ENCODE measurements around the gene SAMD1.

The SAMD1 gene

DNA sequence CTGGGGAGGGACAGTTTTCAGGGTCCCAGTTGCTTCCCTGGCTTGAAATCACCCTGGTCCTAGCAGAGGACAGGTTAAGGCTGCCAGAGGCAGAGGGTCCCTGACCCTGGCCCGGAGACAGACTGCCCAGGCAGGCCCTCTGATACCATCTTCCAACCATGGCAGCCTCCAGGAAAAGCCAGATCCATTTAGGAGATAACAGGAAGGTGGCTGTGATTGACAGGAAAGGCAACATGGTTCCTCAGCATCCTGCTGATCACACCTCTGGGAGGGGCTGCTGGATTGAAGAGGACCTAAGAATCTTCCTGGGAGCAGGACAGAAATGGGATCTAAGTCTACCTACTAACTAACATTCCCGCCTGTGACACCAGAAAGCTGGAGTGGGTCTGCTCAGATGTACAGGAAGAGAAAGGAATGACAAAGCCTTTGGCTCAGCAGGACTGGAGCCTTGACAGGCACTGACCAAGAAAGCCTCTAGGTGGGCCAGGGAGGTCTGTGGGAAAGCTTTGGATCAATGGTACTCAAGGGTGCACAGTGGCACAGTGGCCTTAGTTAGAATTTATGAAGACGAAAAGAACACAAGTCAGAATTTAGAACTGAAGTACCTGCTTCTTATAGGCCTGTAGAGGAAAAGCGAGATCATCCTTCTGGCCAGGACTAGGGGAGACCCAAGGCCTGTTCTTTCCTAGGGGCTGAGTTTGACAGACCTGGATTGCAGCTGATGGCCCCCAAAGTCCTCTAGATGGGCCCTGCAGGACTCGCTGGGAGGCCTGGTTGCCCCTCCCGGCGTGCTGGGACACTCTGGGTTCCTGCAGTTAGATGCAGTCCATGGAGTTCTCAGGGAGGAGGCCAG is 29.3 kb upstream of the SAMD1 start:
- Histone ChIP-seq H3K4me1 (ENCODE audit: control insufficient read depth, insufficient read depth, low read length) (peaks cover 34% of the 10 kb centered on the region), H3K9ac (ENCODE audit: low read length) (peak overlapping the region; percentile 89), H3K9me3 (ENCODE audit: control insufficient read depth, low read length) (no peaks in the 10 kb centered on the region), H3K36me3 (ENCODE audit: control insufficient read depth, insufficient read depth, low read length, severe bottlenecking) (no peaks in the 10 kb centered on the region), H3K4me3 (ENCODE audit: low read length) (peak overlapping the region; percentile 79), H3K27me3 (replicated peaks; ENCODE audit: control insufficient read depth, insufficient read depth, low read length) (no peaks in the 10 kb centered on the region)
- no peak for DNase-seq (ENCODE audit: low read depth)

DNA sequence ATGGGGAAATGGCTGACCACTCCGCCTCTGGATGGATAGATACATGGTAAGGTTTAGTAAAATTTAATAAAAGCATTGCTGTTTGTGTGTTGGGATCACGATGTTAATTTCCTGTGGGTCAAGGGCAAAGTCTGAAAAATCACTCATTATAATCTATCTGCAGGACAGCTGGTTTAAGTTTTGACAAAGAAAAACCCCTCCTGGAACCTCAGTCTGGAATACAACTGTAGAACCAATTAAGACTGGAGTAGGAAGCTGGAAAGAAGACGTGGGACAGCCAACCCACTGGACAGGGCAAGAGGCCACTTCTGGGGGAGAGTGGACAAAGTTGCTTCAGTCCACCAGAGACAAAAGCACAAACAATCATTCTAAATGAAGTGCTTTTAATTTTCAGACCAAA is 28.6 kb upstream of the SAMD1 start:
- Histone ChIP-seq H3K4me3 (ENCODE audit: low read length) (peak overlapping the region; percentile 79), H3K9me3 (ENCODE audit: control insufficient read depth, low read length) (no peaks in the 10 kb centered on the region), H3K36me3 (ENCODE audit: control insufficient read depth, insufficient read depth, low read length, severe bottlenecking) (no peaks in the 10 kb centered on the region), H3K4me1 (ENCODE audit: control insufficient read depth, insufficient read depth, low read length) (peaks cover 41% of the 10 kb centered on the region), H3K9ac (ENCODE audit: low read length) (peak overlapping the region; percentile 89), H3K27me3 (replicated peaks; ENCODE audit: control insufficient read depth, insufficient read depth, low read length) (no peaks in the 10 kb centered on the region)
- DNase-seq (ENCODE audit: low read depth) = no peak

DNA sequence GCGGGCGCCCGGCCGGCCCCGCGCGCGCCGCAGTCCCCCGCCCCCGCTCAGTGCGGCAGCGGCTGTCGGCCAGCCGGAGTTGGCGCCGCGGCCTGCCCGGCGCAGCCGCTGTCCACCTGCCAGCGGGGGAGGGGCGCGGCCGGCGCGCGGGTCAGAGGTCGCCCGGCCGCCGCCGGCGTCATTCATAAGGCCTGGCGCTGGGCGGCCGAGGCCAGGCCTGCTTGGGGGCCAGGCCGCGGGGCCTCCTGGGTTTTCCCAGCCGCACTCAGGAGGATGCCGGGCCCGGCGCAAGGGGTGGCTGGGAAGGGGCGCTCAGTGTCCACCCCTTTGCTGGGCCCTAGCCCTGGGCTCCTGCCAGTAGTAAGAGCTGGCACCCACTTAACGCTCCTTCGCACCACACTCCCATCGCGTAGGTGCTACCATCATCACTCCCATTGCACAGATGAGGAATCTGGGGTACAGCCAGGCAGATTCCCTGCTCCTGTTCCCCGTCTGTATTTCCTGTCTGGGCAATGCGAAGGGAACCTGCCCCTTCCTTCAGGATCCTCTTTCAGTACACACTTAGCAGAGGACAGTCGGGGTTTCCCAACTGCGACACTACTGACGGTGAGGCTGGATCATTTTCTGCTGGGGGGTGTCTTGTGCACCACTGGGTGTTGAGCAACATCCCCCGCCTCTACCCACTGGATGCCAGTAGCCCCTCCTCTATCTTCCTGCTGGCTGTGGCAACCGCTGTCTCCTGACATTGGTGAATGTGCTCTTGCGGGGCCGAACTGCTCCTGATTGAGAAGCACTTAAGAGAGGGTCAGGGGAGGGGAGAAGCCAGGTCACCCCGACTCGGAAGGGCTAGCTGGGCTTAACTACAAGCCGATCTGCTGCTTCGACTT is 27.9 kb upstream of the SAMD1 start:
- H3K36me3 ChIP-seq (ENCODE audit: control insufficient read depth, insufficient read depth, low read length, severe bottlenecking) = no peaks in the 10 kb centered on the region
- peak overlapping the region; percentile 79 for H3K4me3 ChIP-seq (ENCODE audit: low read length)
- no peaks in the 10 kb centered on the region for H3K9me3 ChIP-seq (ENCODE audit: control insufficient read depth, low read length)
- peak; percentile 80 for DNase-seq (ENCODE audit: low read depth)
- peaks cover 47% of the 10 kb centered on the region for H3K4me1 ChIP-seq (ENCODE audit: control insufficient read depth, insufficient read depth, low read length)
- no peaks in the 10 kb centered on the region for H3K27me3 ChIP-seq (replicated peaks; ENCODE audit: control insufficient read depth, insufficient read depth, low read length)
- peak overlapping the region; percentile 89 for H3K9ac ChIP-seq (ENCODE audit: low read length)

DNA sequence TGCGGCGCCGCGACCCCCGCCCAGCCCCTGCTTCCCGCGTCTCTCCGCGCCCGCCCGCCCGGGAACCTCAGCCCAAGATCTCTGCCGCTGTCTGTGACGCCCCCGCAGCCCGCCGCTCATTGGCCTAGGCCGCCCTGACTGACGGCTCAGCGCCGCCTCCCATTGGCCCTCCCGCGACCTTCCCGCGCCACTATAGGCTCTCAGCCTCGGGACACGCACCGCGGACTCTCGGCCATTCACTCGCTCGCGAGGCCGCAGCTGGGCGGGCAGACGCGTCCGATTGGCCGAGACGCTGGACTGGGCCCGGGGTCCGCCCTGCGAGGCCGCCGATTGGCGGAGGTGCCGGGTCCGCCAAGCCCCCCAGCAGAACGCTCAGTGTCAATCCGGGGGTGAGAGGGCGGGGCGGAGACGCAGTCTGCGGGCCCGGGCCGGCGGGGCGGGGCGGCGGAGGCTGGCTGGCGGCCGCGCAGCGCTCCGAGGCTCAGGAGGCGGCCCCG is 27.2 kb upstream of the SAMD1 start, which contains the start of gene PRKACA:
Gene PRKACA, minus strand, starts transcription at position 95 of the 497 bp plus-strand sequence. CDS start 215 bp downstream, outside the sequence.
- Histone ChIP-seq H3K4me1 (ENCODE audit: control insufficient read depth, insufficient read depth, low read length) (peaks cover 54% of the 10 kb centered on the region), H3K9me3 (ENCODE audit: control insufficient read depth, low read length) (no peaks in the 10 kb centered on the region), H3K4me3 (ENCODE audit: low read length) (peak within 1 kb of the TSS; percentile 91), H3K9ac (ENCODE audit: low read length) (peak within 1 kb of the TSS; percentile 89), H3K27me3 (replicated peaks; ENCODE audit: control insufficient read depth, insufficient read depth, low read length) (no peaks in the 10 kb centered on the region), H3K36me3 (ENCODE audit: control insufficient read depth, insufficient read depth, low read length, severe bottlenecking) (no peaks in the 10 kb centered on the region)
- peak; percentile 100 for DNase-seq (ENCODE audit: low read depth)

DNA sequence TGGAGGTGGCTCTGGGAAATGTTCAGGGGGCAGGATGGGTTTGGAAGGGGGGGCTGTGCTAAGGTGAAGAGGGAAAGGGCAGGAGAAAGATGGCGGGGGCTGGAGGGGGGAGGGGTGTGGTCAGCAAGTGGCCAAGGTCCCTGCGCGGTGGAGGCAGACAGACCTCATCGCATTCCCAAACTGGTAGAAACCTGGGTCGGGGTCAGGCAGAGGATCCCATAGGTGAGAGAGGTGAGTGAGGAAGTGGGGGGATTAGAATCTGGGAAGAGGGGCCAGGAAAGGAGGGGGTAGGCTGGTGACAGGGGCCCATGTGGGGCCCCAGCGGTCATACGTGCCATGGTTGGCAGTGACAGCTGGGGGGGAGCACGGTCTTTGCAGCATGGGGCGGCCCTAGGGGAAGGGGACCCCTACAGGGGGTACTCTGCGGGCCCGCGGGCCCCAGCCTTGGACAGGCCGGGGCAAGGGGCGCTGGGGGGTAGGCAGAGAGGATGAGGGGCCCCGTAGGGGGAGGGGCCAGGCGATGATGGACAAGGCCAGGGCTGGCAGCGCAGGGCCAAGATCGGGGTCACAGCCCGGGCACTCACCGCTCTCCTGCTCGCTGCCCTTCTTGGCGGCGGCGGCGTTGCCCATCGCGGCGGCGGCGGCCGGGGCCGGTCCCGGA is 26.5 kb upstream of the SAMD1 start:
- peak; percentile 27 for DNase-seq (ENCODE audit: low read depth)
- Histone ChIP-seq H3K27me3 (replicated peaks; ENCODE audit: control insufficient read depth, insufficient read depth, low read length) (no peaks in the 10 kb centered on the region), H3K9ac (ENCODE audit: low read length) (peak overlapping the region; percentile 88), H3K4me1 (ENCODE audit: control insufficient read depth, insufficient read depth, low read length) (peaks cover 60% of the 10 kb centered on the region), H3K9me3 (ENCODE audit: control insufficient read depth, low read length) (no peaks in the 10 kb centered on the region), H3K4me3 (ENCODE audit: low read length) (peak overlapping the region; percentile 91), H3K36me3 (ENCODE audit: control insufficient read depth, insufficient read depth, low read length, severe bottlenecking) (no peaks in the 10 kb centered on the region)

DNA sequence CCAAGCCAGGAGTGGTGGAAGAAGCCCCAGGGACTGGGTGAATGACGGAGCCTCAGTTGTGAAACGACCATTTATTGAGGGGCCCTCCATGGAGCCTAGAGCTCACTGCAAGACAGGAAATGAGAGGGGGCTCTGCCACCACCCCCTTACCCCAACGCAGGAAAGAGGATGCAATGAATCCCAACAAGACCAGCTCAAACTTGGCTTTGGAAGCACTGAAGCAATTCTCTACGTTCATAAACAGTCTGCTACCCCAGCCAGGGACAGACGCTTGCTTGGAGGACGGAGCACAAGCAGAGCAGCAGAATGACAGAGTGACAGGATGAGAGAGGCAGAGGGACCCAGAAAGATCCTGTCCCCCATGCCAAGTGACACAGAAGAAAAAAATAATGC is 26.0 kb upstream of the SAMD1 start:
- no peaks in the 10 kb centered on the region for H3K36me3 ChIP-seq (ENCODE audit: control insufficient read depth, insufficient read depth, low read length, severe bottlenecking)
- peak overlapping the region; percentile 88 for H3K9ac ChIP-seq (ENCODE audit: low read length)
- peak overlapping the region; percentile 91 for H3K4me3 ChIP-seq (ENCODE audit: low read length)
- H3K4me1 ChIP-seq (ENCODE audit: control insufficient read depth, insufficient read depth, low read length) = peaks cover 64% of the 10 kb centered on the region
- no peaks in the 10 kb centered on the region for H3K9me3 ChIP-seq (ENCODE audit: control insufficient read depth, low read length)
- DNase-seq (ENCODE audit: low read depth) = peak; percentile 9
- no peaks in the 10 kb centered on the region for H3K27me3 ChIP-seq (replicated peaks; ENCODE audit: control insufficient read depth, insufficient read depth, low read length)

DNA sequence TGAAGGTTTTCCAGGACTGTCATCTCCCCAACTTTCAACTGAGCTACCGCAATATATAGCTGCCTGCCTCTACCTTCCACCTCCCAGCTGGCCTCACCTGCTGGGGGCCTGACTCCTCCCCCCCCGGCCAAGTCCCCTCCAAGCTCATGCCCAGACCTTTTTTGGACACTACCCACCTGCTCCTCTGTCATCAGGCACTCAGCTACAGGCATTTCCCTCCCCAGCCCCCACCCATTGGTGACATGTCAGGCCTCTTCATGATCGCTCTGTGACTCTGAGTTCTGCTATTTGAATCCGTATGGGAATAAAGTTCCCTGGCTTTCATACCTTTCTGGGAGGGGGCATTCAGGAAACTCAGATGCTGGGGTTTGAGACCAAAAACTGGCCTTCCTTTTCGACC is 25.2 kb upstream of the SAMD1 start:
- no peak for DNase-seq (ENCODE audit: low read depth)
- Histone ChIP-seq H3K27me3 (replicated peaks; ENCODE audit: control insufficient read depth, insufficient read depth, low read length) (no peaks in the 10 kb centered on the region), H3K36me3 (ENCODE audit: control insufficient read depth, insufficient read depth, low read length, severe bottlenecking) (peaks cover 3% of the 10 kb centered on the region), H3K9ac (ENCODE audit: low read length) (peak overlapping the region; percentile 88), H3K4me3 (ENCODE audit: low read length) (peak overlapping the region; percentile 91), H3K4me1 (ENCODE audit: control insufficient read depth, insufficient read depth, low read length) (peaks cover 70% of the 10 kb centered on the region), H3K9me3 (ENCODE audit: control insufficient read depth, low read length) (no peaks in the 10 kb centered on the region)

DNA sequence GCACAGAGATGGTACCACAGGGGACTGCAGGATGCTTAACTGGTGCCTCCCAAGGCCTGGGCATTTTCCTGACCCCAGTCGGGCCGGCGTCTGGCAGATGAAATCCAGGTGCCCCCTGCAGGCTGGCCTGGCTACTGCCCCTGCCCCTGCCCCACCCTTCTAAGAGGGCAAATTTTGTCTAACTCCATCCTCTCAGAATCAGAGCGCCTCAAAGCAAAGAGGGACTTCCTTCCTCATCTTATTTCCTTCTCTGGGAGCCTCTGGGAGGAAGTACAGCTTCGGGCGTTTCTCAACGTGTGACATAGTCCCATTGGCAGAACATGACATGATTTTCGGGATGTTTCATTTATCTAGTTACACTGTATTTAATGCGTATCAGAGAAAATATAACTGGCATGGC is 24.3 kb upstream of the SAMD1 start:
- no peak overlapping the region for H3K4me3 ChIP-seq (ENCODE audit: low read length)
- H3K4me1 ChIP-seq (ENCODE audit: control insufficient read depth, insufficient read depth, low read length) = peaks cover 77% of the 10 kb centered on the region
- no peaks in the 10 kb centered on the region for H3K27me3 ChIP-seq (replicated peaks; ENCODE audit: control insufficient read depth, insufficient read depth, low read length)
- H3K36me3 ChIP-seq (ENCODE audit: control insufficient read depth, insufficient read depth, low read length, severe bottlenecking) = peaks cover 3% of the 10 kb centered on the region
- peak; percentile 31 for DNase-seq (ENCODE audit: low read depth)
- peak overlapping the region; percentile 41 for H3K9ac ChIP-seq (ENCODE audit: low read length)
- no peaks in the 10 kb centered on the region for H3K9me3 ChIP-seq (ENCODE audit: control insufficient read depth, low read length)

DNA sequence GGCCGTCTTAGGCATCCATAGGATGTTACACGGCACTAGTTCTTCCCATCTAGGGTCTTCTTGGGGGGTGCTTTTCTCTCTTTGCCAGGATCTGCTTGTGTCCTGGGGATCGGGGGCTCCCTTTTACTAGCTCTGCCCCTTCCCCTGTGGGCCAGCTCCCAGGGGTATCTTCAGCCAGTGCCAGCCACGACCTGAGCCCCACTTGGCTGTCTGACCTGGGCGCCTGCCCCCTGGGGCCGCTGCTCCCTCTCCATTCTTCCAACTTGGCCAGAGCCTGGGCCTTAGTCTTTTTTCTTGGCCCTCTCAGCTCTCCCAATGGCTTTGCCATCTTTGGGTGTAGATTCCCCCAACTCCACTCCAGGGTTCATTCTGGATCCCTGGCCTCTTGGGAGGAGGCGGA is 23.9 kb upstream of the SAMD1 start:
- Histone ChIP-seq H3K9me3 (ENCODE audit: control insufficient read depth, low read length) (no peaks in the 10 kb centered on the region), H3K36me3 (ENCODE audit: control insufficient read depth, insufficient read depth, low read length, severe bottlenecking) (peaks cover 3% of the 10 kb centered on the region), H3K9ac (ENCODE audit: low read length) (peak overlapping the region; percentile 41)

DNA sequence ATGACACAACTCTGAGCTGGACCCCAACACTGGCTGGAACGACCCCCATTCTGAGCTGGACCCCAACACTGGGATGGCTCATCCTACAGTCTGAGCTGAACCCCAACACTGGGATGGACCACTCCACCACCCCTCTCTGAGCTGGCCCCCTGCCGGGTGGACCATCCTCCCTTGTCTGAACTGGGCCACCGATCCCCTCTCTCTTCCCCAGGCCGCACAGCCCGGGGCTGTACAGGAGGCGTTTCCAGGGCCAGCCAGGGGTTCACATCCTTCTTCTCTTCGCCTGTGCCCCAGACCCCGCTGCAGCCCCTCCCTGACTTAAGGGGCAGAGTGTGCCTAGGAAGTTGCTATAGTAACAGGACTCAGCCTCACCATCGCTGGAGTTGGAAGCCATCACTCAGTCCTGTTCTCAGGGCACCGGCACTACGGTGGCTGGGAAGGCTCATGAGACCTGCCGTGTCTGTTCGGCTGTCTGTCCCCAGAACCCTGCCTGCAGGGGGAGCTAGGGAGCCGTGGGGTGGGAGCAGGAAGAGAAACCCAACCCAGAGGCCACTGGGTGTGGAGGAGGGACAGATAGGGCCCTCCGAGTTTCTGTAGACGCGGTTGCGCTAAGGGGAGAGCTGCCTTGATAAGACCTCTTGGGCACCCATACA is 23.3 kb upstream of the SAMD1 start:
- H3K4me1 ChIP-seq (ENCODE audit: control insufficient read depth, insufficient read depth, low read length) = peaks cover 68% of the 10 kb centered on the region
- DNase-seq (ENCODE audit: low read depth) = no peak
- peaks cover 3% of the 10 kb centered on the region for H3K36me3 ChIP-seq (ENCODE audit: control insufficient read depth, insufficient read depth, low read length, severe bottlenecking)
- peak overlapping the region; percentile 69 for H3K9ac ChIP-seq (ENCODE audit: low read length)
- peak overlapping the region; percentile 70 for H3K4me3 ChIP-seq (ENCODE audit: low read length)
- H3K9me3 ChIP-seq (ENCODE audit: control insufficient read depth, low read length) = no peaks in the 10 kb centered on the region
- H3K27me3 ChIP-seq (replicated peaks; ENCODE audit: control insufficient read depth, insufficient read depth, low read length) = no peaks in the 10 kb centered on the region

More for the DNA sequence above, 23.9 kb upstream of the SAMD1 start:
- DNase-seq (ENCODE audit: low read depth) = no peak
- H3K4me1 ChIP-seq (ENCODE audit: control insufficient read depth, insufficient read depth, low read length) = peaks cover 73% of the 10 kb centered on the region
- H3K27me3 ChIP-seq (replicated peaks; ENCODE audit: control insufficient read depth, insufficient read depth, low read length) = no peaks in the 10 kb centered on the region
- H3K4me3 ChIP-seq (ENCODE audit: low read length) = no peak overlapping the region
